Cerebellar cortex (tissue), 1 donor: ENCODE results near the gene IRX4.

Experiments used
- DNase-seq: peaks from one replicate; pipeline ENCODE4 v3.0.0-alpha.2; 2015; ENCODE audit warnings: low spot score

IRX4 gene

GRCh38 chr5:1913578-1913977, 30.9 kb upstream of the IRX4 start:
- no peak for DNase-seq

- no peak for DNase-seq
Measured at GRCh38 chr5:1912951-1913565, 30.3 kb upstream of the IRX4 start.

GRCh38 chr5:1911773-1912235, 29.1 kb upstream of the IRX4 start:
- no peak for DNase-seq

- DNase-seq, result no peak
Measured at GRCh38 chr5:1910861-1911772, 28.4 kb upstream of the IRX4 start.

- DNase-seq, result no peak
Measured at GRCh38 chr5:1910081-1910760, 27.5 kb upstream of the IRX4 start.

GRCh38 chr5:1909346-1909985, 26.7 kb upstream of the IRX4 start:
- DNase-seq, result no peak

GRCh38 chr5:1908931-1909330, 26.2 kb upstream of the IRX4 start:
- DNase-seq, result no peak

GRCh38 chr5:1907616-1908015, 24.9 kb upstream of the IRX4 start:
- no peak for DNase-seq

GRCh38 chr5:1905108-1905507, 22.4 kb upstream of the IRX4 start:
- no peak for DNase-seq

- DNase-seq, result no peak
Measured at GRCh38 chr5:1901983-1902382, 19.3 kb upstream of the IRX4 start.

GRCh38 chr5:1901061-1901460, 18.3 kb upstream of the IRX4 start:
- no peak for DNase-seq

GRCh38 chr5:1899201-1899600, 16.5 kb upstream of the IRX4 start:
- DNase-seq, result no peak

- no peak for DNase-seq
Measured at GRCh38 chr5:1897816-1898450, 15.2 kb upstream of the IRX4 start.

- no peak for DNase-seq
Measured at GRCh38 chr5:1897386-1897785, 14.7 kb upstream of the IRX4 start.

- DNase-seq, result no peak
Measured at GRCh38 chr5:1896602-1897376, 14.1 kb upstream of the IRX4 start.

- no peak for DNase-seq
Measured at GRCh38 chr5:1895739-1896420, 13.2 kb upstream of the IRX4 start.

GRCh38 chr5:1894243-1894642, 11.5 kb upstream of the IRX4 start:
- DNase-seq, result no peak

GRCh38 chr5:1893754-1894153, 11.0 kb upstream of the IRX4 start:
- no peak for DNase-seq

- DNase-seq, result no peak
Measured at GRCh38 chr5:1892685-1893445, 10.1 kb upstream of the IRX4 start.

GRCh38 chr5:1892211-1892610, 9.5 kb upstream of the IRX4 start:
- no peak for DNase-seq
